Measurements from ENCODE around the gene AGAP1.

The AGAP1 gene

GRCh38 chr2:236163471-236164200 lies 669.8 kb downstream of the AGAP1 start:
- no peak for DNase-seq (ENCODE audit: low read depth)

DNA sequence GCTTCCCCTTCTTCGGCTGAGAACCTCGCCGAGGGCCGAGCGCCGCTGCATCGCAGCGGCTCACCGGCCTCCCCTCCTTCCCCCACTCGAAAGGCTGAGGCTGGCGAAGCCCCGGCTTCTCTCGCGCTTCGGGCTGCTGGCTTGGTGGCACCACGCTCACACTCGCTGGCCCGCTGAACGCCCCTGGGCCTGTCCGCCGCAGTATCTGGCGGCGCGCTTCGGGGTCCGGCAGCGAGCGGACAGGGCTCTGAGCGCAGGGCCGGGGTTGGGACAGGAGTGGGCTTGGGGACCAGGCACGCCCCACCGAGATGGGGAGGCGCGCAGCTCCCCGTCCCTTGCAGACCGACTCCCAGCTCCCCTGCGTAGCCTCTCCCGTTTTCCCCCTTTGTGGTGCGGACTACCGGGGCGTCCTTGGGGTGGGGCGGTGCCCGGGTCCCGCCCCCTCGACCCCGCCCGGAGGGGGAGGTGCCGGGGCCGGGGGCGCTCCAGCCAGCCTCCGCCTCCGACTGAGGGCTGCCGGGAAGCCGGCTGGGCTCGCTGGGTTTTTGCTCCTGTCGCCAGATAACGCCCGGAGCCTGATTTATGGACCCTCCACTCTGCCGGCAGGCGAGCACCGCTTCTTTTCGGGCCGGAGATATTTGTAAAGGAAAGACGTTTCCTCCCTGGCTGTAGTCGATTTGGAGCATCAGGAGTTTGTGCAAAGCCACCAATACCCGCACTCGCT lies 670.5 kb downstream of the AGAP1 start:
- no peak for DNase-seq (ENCODE audit: low read depth)

- DNase-seq (ENCODE audit: low read depth): no peak
Observed at GRCh38 chr2:236164925-236165841, 671.3 kb downstream of the AGAP1 start.

DNA sequence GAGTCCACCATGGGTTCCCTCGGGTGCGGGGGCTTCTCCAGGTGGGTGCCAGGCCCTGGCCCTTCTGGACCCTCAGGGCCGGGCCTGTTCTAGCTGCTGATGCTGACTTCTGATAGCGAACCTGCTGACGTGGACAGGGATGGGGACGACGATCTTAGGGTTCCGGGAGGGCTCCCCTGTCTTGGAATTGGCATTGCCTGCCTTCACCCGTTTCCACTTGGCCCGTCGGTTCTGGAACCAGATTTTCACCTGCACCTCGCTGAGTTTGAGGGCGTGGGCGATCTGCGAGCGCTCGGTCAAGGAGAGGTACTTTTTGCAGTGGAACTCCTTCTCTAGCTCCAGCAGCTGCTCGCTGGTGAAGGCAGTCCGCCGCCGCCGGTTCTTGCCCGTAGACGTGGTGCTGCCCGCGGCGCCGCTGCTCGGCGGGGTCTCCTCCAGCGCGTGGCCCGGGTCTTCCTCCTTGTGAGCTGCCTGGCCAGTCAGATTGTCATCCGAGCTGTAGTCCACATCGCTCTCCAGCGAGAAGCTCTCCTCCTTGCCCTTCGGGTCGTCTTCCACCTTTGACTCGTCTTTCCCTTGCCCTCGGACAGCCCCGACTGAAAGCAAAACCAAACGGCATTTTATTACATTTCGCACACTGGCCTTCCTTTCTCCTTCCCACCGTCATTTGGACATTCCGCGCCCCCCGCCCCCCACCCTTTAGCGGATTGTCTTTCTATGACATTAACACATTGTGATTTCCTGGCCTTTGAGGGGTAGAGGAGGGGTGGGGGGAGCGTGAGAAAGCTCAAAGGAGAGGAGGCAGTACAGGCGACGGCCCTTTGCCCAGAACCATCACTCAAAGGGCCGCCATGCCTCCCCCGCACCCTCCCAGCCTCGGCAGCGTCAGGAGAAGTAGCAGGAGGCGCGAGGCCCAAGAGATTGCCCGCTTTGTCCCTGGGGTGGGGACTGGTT lies 672.3 kb downstream of the AGAP1 start:
- DNase-seq (ENCODE audit: low read depth): no peak

GRCh38 chr2:236166796-236167296 lies 673.0 kb downstream of the AGAP1 start:
- no peak for DNase-seq (ENCODE audit: low read depth)

GRCh38 chr2:236167297-236168109 lies 673.7 kb downstream of the AGAP1 start:
- DNase-seq (ENCODE audit: low read depth): no peak

GRCh38 chr2:236168110-236169080 lies 674.6 kb downstream of the AGAP1 start, which contains the start of gene GBX2:
TSS of gene GBX2 (minus strand) at chr2:236168386. CDS start at chr2:236167971, 415 bp downstream.
- no peak for DNase-seq (ENCODE audit: low read depth)

GRCh38 chr2:236169151-236169721 lies 675.4 kb downstream of the AGAP1 start:
- no peak for DNase-seq (ENCODE audit: low read depth)

GRCh38 chr2:236169741-236170589 lies 676.1 kb downstream of the AGAP1 start:
- no peak for DNase-seq (ENCODE audit: low read depth)

DNA sequence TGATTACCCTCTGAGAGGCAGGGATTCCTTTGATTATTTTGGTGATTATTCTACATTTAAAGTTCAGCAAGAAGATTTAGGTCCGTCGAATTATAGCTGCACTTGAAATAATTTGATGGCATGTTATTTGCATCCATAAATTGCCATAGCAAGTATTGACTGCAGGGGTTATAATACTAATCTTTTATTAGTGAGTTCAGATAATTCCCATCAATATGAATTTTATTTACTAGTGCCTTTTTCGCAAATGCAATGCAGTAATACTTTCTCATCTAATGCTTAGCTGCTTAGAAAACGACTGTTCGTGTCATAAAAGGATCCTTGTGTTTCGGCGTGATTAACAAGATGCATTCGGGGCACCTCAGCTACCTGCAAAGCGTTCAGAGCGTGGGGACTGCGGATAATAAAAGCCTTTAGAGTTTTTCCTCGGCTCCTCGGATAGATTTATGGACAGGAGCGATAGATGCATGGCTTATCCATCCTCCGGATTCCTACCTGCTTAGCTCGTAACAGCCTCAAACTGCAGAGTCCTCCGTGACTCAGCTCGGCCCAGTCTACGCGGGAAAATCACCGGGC lies 676.8 kb downstream of the AGAP1 start:
- no peak for DNase-seq (ENCODE audit: low read depth)

DNA sequence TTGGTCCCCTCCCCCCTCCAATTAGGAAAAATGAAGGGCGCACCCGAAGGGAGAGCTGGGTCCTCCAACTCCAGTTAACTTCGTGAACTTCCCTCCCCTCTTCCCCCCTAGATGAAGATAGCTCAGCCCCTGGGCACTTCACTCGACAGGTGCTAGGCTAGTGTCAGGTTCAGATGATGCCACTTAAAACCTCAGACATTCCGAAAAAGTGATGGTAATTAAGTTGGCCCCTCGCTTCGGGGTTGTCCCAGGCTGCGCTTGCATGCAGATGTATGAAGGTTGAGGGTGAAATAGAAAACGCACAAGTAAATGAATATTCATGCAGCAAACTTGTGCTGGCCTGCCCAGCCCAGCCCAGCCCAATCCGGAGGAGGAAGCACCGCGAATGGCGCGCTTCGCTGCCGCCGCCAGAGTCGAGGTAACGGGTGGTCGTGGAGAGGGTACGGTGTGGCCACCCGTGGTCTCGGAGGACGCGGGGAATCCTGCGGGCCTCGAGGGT lies 677.4 kb downstream of the AGAP1 start:
- no peak for DNase-seq (ENCODE audit: low read depth)

DNA sequence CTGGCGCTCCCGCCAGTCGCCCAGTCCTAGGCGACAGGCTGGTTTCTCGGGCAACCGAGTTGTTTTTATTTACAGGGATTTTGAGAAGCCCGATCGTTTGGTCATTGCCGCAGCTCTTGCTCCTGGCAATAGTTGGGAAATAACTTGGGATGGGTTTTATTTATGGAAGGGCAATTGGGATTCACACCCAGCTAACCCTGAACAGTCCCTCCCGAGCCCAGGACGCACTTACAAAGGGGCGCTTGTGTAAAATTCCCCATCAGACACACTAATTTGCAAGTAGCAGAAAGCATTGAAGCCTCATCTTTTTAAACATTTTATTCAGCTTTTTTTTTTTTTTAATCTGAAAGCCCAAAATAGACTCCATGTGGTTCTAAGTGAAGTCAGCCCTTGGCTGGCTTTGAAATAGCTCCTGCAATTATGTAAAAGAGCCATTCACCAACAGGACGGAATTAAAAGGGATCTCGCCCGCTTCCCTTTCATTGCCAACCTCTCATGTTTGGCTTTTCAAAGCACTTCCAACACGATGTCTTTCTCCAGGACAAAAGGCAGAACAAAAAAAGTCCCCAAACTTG lies 677.9 kb downstream of the AGAP1 start:
- no peak for DNase-seq (ENCODE audit: low read depth)

DNA sequence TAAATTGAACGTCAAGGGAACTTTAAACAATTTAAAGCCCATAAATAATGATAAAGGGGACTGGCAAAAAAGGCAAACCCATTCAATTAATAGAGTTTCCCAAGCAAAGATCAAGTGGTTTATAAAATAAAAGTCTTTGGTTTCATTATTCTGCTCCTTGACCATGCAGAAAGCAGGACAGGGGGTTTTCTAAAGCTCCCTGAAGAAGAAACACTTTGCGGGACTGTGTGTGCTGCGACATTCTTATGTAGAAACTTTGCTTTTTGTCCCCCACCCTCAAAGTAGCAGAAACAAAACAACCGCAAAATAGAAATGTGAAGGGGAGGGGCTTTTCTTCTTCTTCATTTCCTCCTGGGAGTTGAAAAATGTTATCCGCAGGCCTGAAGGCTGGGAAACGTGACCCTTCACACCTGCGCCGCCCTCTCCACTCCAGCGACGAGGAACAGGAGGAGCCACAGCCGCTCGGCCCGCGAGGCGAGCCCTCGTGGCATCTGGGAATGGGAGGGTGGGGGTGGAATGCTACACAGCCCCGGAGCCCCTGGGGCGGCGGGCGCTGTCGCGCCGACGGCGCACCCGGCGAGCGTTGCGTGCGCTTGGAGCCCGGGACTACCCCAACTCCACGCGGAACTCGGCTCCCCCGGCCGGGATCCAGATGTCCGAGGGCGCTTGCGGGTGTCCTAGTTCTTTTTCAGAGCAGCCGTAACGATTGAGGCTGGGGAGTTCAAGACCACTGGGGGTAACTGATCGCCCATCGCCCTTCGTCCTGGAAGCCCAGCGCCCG lies 678.6 kb downstream of the AGAP1 start:
- DNase-seq (ENCODE audit: low read depth): no peak

GRCh38 chr2:236173036-236173728 lies 679.3 kb downstream of the AGAP1 start:
- no peak for DNase-seq (ENCODE audit: low read depth)

Data from activated T-cell treated with anti-CD3 and anti-CD28 coated beads for 1 hour (primary cell).